GM18505 (cell line): ENCODE results near the gene PTCD3.

Experiments
- ATAC-seq: cut with Tn5 transposase; IDR thresholded peaks from one replicate; pipeline ENCODE4 v1.9.1; 2021; ENCODE audit not compliant: unreplicated experiment
- POLR2A ChIP-seq: IDR thresholded peaks from 4 replicates; pipeline ENCODE4 v1.6.1; 2011; ENCODE audit warnings: borderline replicate concordance; ENCODE audit not compliant: insufficient read depth, insufficient read length; ENCODE audit errors: extremely low read depth

The PTCD3 gene

GRCh38 chr2:86186431-86186830 is 80.4 kb downstream of the PTCD3 start:
- peak; percentile 49 for ATAC-seq
- TF ChIP-seq POLR2A, result no peak

- no peak for TF ChIP-seq POLR2A
- ATAC-seq, result no peak
These were observed 83.9 kb downstream of the PTCD3 start for GRCh38 chr2:86189782-86190416.
